CD14-positive monocyte (primary cell): ENCODE results near the gene TUBG2. TPM values are rescaled to one million over a fixed set of nuclear protein-coding genes. Genes with fewer than 3 reads are reported as not detected.

ENCODE experiments used
- DNase-seq, 3 donors: peaks; one replicate each; pipeline ENCODE4 v3.0.0-alpha.2; 2011 to 2022
- H2AFZ ChIP-seq: 2 replicates; pipeline ENCODE4 v1.6.0; 2012; ENCODE audit warnings: mild to moderate bottlenecking, low read depth, low read length, inconsistent platforms; ENCODE audit not compliant: insufficient read depth, poor library complexity, severe bottlenecking
- H3K27ac ChIP-seq, 2 donors: 1 replicate in 1 of 2; 2 replicates in 1 of 2; pipeline ENCODE4 v1.5.1; 2012 to 2013; ENCODE audit warnings: low read length in 2 of 2, control low read depth in 1 of 2, inconsistent platforms in 1 of 2, low read depth in 1 of 2, mild to moderate bottlenecking in 1 of 2
- H3K27me3 ChIP-seq, 2 donors: one replicate each; pipeline versions ENCODE4 v1.6.0 to v1.6.1; 2011 to 2013; ENCODE audit warnings: low read length in 2 of 2; ENCODE audit not compliant: control insufficient read depth in 2 of 2, insufficient read depth in 2 of 2
- H3K36me3 ChIP-seq, 2 donors: replicated peaks in 1 of 2; 1 replicate in 1 of 2; 2 replicates in 1 of 2; pipeline versions ENCODE4 v1.5.1 to v1.6.1; 2012 to 2013; ENCODE audit warnings: low read length in 2 of 2, control low read depth in 1 of 2, inconsistent platforms in 1 of 2, mild to moderate bottlenecking in 1 of 2; ENCODE audit not compliant: insufficient read depth in 2 of 2, control insufficient read depth in 1 of 2
- H3K4me1 ChIP-seq, 2 donors: 1 replicate in 1 of 2; 2 replicates in 1 of 2; pipeline versions ENCODE4 v1.5.1 to v1.6.1; 2012 to 2013; ENCODE audit warnings: low read length in 2 of 2, control low read depth in 1 of 2, inconsistent platforms in 1 of 2, mild to moderate bottlenecking in 1 of 2, moderate library complexity in 1 of 2; ENCODE audit not compliant: insufficient read depth in 2 of 2, control insufficient read depth in 1 of 2
- H3K4me2 ChIP-seq: replicated peaks from 2 replicates; pipeline ENCODE3; 2012; ENCODE audit warnings: low read length, moderate library complexity, mild to moderate bottlenecking; ENCODE audit not compliant: poor library complexity, severe bottlenecking; ENCODE audit errors: extremely low read depth
- H3K4me3 ChIP-seq, 3 experiments: fragments of 200-600 bp in 1 of 3; sonication (generic) in 1 of 3; replicated peaks in 1 of 3; 1 replicate in 2 of 3; 2 replicates in 1 of 3; pipeline ENCODE4 v1.5.1; 2011 to 2013; ENCODE audit warnings: low read length in 3 of 3, mild to moderate bottlenecking in 3 of 3, control low read depth in 2 of 3, low read depth in 2 of 3, inconsistent platforms in 1 of 3, moderate library complexity in 1 of 3
- H3K79me2 ChIP-seq: 2 replicates; pipeline ENCODE4 v1.6.0; 2012; ENCODE audit warnings: mild to moderate bottlenecking, control low read depth, inconsistent platforms, low read length, moderate library complexity; ENCODE audit not compliant: insufficient read depth
- H3K9ac ChIP-seq: 2 replicates; pipeline ENCODE4 v1.6.0; 2017; ENCODE audit warnings: low read length, mild to moderate bottlenecking; ENCODE audit not compliant: insufficient read depth, poor library complexity, severe bottlenecking
- H3K9me3 ChIP-seq, 2 donors: replicated peaks in 1 of 2; 1 replicate in 1 of 2; 2 replicates in 1 of 2; pipeline versions ENCODE4 v1.5.1 to v1.6.1; 2012 to 2013; ENCODE audit warnings: low read length in 2 of 2, control low read depth in 1 of 2; ENCODE audit not compliant: control insufficient read depth in 1 of 2, insufficient read depth in 1 of 2
- H4K20me1 ChIP-seq: 2 replicates; pipeline ENCODE4 v1.6.0; 2012; ENCODE audit warnings: mild to moderate bottlenecking, low read length, control low read depth, moderate library complexity; ENCODE audit not compliant: insufficient read depth
- H3K27ac Mint-ChIP-seq, 7 donors: one replicate each; pipeline ENCODE4 v1.8.0; 2020; ENCODE audit warnings: mild to moderate bottlenecking in 7 of 7, mixed read lengths in 7 of 7, moderate library complexity in 6 of 7, inconsistent platforms in 2 of 7
- H3K27me3 Mint-ChIP-seq, 3 donors: one replicate each; pipeline ENCODE4 v1.8.0; 2021 to 2022; ENCODE audit warnings: low read depth in 3 of 3, mild to moderate bottlenecking in 3 of 3, mixed read lengths in 3 of 3, moderate library complexity in 3 of 3, inconsistent platforms in 1 of 3
- H3K36me3 Mint-ChIP-seq, 2 donors: one replicate each; pipeline ENCODE4 v1.8.0; 2020; ENCODE audit warnings: mixed read lengths in 2 of 2, inconsistent platforms in 1 of 2, mild to moderate bottlenecking in 1 of 2
- H3K4me1 Mint-ChIP-seq: one replicate; pipeline ENCODE4 v1.8.0; 2020; ENCODE audit warnings: mild to moderate bottlenecking, mixed read lengths
- H3K4me3 Mint-ChIP-seq, 2 donors: one replicate each; pipeline ENCODE4 v1.8.0; 2020; ENCODE audit warnings: mild to moderate bottlenecking in 2 of 2, mixed read lengths in 2 of 2, moderate library complexity in 1 of 2
- H3K9me3 Mint-ChIP-seq, 7 donors: one replicate each; pipeline ENCODE4 v1.8.0; 2020 to 2022; ENCODE audit warnings: mixed read lengths in 7 of 7, mild to moderate bottlenecking in 6 of 7, moderate library complexity in 6 of 7, inconsistent platforms in 2 of 7
- WGBS: methylation state at CpG from one replicate; pipeline ENCODE4 v1.1.5; 2013; ENCODE audit warnings: missing lambda C conversion rate; ENCODE audit not compliant: insufficient coverage; 5-methylcytosine and 5-hydroxymethylcytosine counted together
- intact Hi-C, 2 donors: fragments of 100-400 bp; cut with micrococcal nuclease; formaldehyde crosslinking; loops; one replicate each; pipeline versions ENCODE4 v1.15.0 to v1.15.1; 2023
- polyA plus RNA-seq, 3 donors: library from polyadenylated mRNA; depleted of rRNA in 1 of 3; unstranded in 2 of 3; stranded (reverse) in 1 of 3; fragments of 300-500 nt in 2 of 3; fragments of >200 nt in 1 of 3; fragmentation: Illumina TruSeq in 2 of 3; gene quantifications; 1 replicate in 2 of 3; 2 replicates in 1 of 3; pipeline ENCODE4 v1.2.3, GENCODE V29; 2012 to 2021
- TF ChIP-seq, protein P1 (sequence below): fragments of 200-600 bp; IDR thresholded peaks from one replicate; pipeline ENCODE4 v1.8.0; 2022; ENCODE audit warnings: antibody characterized with exemption, mild to moderate bottlenecking

Gene TUBG2
- polyA plus RNA-seq, 3 donors, result 0.31 to 7.3 (median 0.47) TPM

DNA sequence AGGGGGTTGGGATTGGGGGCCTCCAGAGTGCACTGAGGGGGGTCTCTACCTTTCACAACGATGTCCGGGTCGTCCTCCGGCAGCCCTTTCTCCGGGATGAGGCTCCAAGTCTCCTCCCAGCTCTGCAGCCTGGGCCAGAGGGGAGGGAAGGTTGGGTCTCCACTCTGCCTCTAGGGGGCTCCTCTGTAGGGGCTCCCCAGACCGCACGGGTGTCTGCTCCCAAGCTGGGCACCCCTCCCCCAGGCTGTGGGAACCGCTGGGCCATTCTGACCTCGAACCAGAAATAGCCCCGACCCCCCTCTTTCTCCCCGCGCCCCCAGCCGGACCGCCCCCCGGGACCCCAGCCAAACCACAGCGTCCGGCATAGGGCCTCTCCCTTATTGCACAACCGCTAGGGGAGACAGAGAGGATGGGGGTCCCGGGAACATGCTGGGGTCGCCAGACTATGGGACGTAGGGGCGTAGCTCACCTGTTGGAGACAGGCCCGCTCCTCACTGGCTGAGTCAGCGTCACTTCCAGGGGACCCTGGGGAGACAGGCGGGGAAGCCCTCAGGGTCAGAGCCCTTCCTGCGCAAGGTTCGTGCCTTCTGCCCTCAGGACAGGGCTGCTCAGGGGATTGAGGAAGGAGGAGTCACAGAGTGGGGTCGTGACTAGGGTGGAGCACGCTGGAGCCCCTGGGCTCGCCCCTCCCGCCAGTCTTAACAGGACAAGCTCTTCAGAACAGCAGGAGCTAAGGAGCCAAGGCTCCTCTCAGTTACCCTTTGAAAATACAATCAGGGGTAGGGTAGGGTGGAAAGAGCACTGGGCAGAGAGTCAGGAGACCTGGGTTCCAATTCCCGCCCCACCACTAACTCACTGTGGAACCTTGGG lies 15.0 kb downstream of the TUBG2 start:
- Mint-ChIP-seq H3K4me3 (peak overlapping the region; percentile 41 to 78), H3K36me3 (peaks cover 13 to 18% of the 10 kb centered on the region in 2 donors), H3K9me3 (peaks cover 0 to 27% (median 14%) of the 10 kb centered on the region in 7 donors), H3K4me1 (peaks cover 55% of the 10 kb centered on the region), H3K27me3 (peaks cover 59 to 75% (median 74%) of the 10 kb centered on the region in 3 donors), H3K27ac (peak overlapping the region in 5 of 7 donors; percentile 43 to 76 (median 50))
- Histone ChIP-seq H4K20me1 (no peaks in the 10 kb centered on the region), H3K27me3 (peaks cover 41 to 71% of the 10 kb centered on the region in 2 donors), H3K4me1 (peaks cover 61 to 74% of the 10 kb centered on the region in 2 donors), H2AFZ (peak overlapping the region; percentile 29), H3K9me3 (peaks cover 3 to 17% of the 10 kb centered on the region in 2 donors), H3K4me3 (peak overlapping the region in 1 of 3 experiments; percentile 75), H3K4me2 (peak overlapping the region; percentile 57), H3K36me3 (no peaks in the 10 kb centered on the region), H3K27ac (no peak overlapping the region), H3K9ac (no peak overlapping the region), H3K79me2 (no peaks in the 10 kb centered on the region)
- peak in 2 of 3 donors; percentile 50 to 80 for DNase-seq
- intact Hi-C loops, result no loop called here
- 0% methylated on average over 10 of the region's 32 CpGs for whole genome bisulfite sequencing
- TF ChIP-seq, protein P1, sequence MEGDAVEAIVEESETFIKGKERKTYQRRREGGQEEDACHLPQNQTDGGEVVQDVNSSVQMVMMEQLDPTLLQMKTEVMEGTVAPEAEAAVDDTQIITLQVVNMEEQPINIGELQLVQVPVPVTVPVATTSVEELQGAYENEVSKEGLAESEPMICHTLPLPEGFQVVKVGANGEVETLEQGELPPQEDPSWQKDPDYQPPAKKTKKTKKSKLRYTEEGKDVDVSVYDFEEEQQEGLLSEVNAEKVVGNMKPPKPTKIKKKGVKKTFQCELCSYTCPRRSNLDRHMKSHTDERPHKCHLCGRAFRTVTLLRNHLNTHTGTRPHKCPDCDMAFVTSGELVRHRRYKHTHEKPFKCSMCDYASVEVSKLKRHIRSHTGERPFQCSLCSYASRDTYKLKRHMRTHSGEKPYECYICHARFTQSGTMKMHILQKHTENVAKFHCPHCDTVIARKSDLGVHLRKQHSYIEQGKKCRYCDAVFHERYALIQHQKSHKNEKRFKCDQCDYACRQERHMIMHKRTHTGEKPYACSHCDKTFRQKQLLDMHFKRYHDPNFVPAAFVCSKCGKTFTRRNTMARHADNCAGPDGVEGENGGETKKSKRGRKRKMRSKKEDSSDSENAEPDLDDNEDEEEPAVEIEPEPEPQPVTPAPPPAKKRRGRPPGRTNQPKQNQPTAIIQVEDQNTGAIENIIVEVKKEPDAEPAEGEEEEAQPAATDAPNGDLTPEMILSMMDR, result peak; percentile 53

DNA sequence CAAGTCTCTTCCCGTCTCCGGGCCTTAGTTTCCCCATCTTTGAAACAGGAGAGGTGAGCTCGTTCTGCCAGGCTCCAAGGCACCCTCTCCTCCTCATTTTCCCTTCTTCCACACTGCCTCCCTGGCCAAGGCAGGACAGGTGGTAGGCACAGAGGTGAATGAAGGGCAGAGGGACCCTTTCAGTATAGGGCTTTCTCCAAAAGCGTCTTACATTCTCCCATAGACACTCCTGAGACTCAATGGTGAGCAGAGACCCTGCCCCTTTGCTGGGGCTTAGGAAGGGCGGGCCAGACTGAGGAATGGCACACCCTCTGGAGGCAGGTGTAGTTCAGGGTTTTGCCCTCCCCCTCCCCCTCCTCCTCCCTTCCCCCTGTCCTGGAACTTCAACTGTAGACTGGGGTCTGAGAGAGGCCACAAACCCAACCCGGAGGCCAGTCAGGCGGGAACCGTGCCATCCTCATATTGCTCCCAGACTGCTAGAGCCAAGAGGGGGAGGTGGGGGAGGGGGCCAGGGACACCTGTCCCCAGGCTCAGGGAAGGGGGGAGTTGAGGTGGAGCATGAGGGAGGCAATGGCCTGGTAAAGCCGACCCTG lies 15.8 kb downstream of the TUBG2 start:
- Histone ChIP-seq H2AFZ (no peak overlapping the region), H3K27ac (no peak overlapping the region), H3K36me3 (no peaks in the 10 kb centered on the region), H3K9ac (no peak overlapping the region), H3K27me3 (peaks cover 38 to 64% of the 10 kb centered on the region in 2 donors), H3K79me2 (no peaks in the 10 kb centered on the region), H3K4me2 (peak overlapping the region; percentile 81), H3K4me1 (peaks cover 67 to 81% of the 10 kb centered on the region in 2 donors), H4K20me1 (no peaks in the 10 kb centered on the region), H3K4me3 (peak overlapping the region in 1 of 3 experiments; percentile 75), H3K9me3 (peaks cover 4 to 11% of the 10 kb centered on the region in 2 donors)
- no peak for DNase-seq
- intact Hi-C loops, result loop anchor here in 1 of 2 donors (5.0 kb wide), 1 partner anchor 98 kb away; the partner anchor contains the start of gene PSMC3IP
- H3K36me3 Mint-ChIP-seq, result peaks cover 11 to 12% of the 10 kb centered on the region in 2 donors
- peaks cover 53 to 69% (median 68%) of the 10 kb centered on the region in 3 donors for H3K27me3 Mint-ChIP-seq
- no CpG with 5 or more reads among the region's 9 CpGs for WGBS
- peaks cover under 1 to 25% (median 15%) of the 10 kb centered on the region in 7 donors for H3K9me3 Mint-ChIP-seq
- H3K4me3 Mint-ChIP-seq, result peak overlapping the region in 1 of 2 donors; percentile 78
- TF ChIP-seq, protein P1, result no peak
- peak overlapping the region in 1 of 7 donors; percentile 69 for H3K27ac Mint-ChIP-seq
- H3K4me1 Mint-ChIP-seq, result peaks cover 57% of the 10 kb centered on the region
